Activated CD8-positive, alpha-beta memory T cell treated with anti-CD3 and anti-CD28 coated beads for 1 hour (primary cell): ENCODE results near the gene LAMA3.

Experiments
- DNase-seq, 2 donors: peaks; one replicate each; pipeline ENCODE4 v3.0.0-alpha.2; 2020; ENCODE audit warnings: low read depth in 1 of 2; ENCODE audit errors: extremely low read depth in 1 of 2

LAMA3 gene

DNA sequence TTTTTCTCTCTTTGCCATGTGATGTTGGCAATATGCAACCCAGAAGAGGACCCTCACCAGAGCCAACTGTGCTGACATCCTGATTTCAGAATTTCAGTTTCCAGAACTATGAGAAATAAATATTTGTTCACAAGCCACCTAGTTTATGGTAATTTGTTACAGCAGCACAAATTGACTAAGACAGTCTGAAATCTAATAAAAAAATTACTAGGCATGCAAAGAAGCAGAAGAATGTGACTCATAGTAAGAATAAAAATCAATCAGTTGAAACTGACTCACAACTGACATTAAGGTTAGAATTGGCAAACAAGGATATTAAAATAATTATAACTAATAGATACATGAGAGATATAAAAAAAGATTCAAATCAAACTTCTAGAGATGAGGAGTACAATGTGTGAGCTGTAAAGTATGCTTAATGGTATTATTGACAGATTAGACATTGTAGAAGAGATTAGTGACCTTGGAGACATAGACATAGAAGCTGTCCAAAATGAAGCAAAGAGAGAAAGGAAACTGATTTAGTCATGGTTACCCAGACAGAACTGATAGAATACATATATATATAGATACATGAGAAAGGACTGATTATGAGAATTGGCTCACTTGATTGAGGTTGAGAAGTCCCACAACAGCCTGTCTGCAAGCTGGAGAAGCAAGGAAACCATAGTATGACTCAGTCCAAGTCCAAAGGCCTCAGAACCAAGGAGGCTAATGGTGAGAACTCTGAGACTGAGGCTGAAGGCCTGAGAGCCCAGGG lies 297.5 kb downstream of the LAMA3 start:
- no peak for DNase-seq

DNA sequence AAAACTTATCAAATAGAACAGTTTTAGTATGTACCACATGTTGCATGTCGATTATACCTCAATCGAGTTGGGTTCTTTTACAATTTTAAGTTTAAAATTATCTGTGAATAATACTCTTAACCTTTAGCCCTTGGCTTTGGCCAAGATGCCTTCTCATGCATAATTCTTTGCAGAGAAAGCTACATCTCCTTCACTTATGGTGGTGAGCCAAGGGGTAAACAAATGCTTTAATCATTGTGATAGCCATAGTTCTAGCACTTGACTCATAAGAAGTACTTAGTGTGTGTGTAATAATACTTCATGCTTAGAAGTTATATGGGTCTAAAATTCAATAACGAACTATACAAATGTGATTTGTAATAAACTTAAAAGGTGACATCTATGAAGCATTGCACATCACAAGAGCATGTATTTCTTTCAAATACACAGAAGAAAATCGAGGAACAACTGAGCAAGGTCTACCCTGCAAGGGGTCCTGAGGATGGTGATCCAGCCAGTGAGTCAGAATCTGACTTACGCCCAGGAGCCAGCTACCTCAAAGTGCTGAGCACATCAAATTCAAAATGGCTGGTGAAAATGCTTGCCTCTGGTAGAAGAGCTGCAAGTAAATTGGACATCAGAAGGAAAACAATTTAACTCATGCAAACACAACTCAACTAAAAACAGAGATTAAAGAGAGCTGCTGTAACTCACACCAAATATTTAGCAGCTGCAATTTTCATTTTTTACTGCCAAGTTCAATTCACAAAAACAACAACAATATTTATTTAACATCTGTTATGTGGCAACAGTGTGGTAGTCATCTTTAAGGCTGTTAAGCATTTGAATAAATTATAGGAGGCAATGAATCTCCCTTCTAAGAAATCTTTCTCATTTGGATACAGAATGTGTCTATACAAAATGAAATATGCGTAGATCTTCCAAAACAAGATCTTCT lies 301.5 kb downstream of the LAMA3 start:
- no peak for DNase-seq

DNA sequence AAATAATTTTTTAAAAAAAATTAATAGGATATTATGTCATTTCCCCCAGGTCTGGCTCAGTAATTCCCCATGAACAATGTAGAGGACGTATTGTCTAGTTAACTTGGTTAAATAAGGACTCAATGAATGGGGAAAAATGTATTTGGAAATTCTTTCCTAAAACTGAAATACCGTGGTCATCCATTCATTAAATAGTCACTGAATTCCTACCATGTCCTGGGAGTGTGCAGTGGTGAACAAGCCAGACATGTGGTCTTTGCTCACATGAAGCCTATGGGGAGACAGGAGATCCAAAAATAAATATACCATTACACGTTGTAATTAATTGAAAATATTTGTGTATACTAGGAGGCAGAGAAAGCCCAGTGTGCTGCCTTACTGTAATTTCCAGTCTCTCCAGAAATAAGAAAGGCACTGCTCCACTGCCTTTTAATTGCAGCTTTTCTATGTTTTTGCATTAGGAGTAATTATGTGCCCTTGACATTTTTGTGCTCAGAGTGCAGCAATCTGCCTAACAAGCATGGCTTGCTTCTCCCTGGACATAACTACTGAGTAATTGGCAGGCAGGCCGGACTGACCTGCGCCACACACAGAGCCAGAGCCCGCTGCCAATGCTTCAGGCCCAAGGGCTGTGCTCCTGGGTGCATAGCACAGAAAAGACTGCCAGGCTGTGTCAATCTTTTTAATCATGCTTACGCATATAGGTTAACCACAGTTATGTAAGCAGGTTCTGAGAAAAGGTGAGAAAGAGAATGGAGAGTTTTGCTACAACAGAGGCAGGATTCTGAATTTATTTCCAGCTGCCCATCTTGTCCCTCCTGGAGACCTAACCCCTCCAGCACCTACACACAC lies 303.1 kb downstream of the LAMA3 start:
- no peak for DNase-seq

DNA sequence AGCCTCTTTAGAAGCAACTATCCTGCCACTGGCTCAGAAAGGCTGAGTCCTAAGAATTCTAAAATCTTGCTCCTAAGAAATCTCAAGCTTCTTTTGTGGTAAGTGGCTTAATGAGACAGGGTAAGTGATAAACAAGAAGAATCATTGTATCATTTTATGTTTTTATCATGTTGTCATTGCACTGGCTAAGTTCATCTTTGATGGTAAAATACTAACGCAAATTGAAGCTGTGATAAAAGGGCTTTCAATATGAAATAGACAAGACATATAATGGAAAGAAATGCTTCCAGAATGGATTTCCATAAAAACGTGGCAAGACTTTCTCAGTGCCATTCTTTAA lies 303.7 kb downstream of the LAMA3 start:
- DNase-seq, result no peak

DNA sequence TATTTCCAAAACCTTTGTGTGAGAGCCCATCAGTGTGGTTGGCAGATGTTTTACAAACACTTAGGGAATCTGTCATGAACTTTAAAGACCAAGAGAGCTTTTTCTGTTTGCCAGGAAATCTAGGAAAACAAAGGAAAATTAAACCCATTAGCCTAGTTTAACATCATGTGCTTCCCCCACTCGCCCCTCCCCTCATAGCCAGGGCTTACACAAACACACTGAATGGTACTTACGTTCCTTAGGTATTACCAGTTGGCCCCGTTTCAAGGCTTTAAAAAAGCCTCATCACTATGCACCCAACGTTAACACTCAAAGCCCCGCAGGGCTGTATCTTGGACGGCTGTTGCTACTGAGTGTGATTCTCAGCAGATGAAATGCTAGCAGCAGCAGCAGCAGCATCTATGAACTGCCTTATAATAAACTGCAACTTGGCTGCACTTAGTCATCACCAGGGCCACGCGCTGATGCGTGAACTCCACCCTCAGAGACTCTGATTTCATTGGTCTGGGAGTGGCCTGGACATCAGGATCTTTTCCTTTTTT lies 305.2 kb downstream of the LAMA3 start:
- DNase-seq, result no peak

DNA sequence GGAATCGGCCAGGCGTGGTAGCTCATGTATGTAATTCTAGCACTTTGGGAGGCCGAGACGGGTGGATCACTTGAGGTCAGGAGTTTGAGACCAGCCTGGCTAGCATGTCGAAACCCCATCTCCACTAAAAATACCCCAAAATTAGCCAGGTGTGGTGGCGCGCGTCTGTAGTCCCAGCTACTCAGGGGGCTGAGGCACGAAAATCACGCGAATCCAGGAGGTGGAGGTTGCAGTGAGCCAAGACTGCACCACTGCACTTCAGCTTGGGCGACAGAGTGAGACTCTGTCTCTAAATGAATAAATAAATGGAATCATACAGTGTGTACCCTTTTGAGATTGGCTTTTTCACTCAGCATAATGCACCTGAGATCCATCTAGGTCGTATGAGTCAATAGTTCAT lies 305.9 kb downstream of the LAMA3 start:
- DNase-seq, result no peak

DNA sequence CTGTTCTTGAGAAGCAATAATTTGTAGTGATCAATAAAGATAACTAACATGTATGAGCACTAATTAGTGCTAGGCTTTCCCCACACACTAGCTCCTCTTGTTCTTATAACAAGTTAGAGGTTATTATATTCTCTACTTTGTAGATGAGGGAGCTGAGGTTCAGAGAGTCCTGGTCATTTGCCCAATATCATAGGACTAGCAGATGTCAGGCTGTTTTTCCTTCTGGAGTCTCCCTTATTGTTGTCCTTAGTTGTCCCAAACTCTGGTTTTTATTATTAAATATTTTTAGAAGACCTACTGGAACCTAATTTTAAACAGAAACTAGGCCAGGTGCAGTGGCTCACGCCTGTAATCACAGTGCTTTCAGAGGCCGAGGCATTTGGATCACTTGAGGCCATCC lies 308.8 kb downstream of the LAMA3 start:
- DNase-seq, result no peak

DNA sequence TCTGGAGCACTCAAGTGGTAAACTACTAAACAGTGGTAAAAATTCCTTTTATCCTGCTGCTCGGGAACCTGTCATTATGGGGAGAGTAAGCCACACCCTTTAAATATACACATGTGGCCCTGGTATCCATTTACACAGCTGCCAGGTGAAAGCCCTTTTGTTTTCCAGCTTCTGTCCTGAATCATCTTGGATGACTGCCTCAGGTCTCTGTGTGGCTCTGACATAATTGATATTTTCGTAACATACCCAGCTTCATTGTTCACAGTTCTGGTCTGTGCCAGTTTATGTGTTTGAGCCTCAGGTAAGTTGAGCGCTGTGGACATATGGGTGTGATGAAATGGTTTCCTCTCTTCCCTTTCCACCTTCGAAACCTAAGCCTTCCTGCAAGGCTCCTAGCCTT lies 309.6 kb downstream of the LAMA3 start:
- DNase-seq, result no peak

DNA sequence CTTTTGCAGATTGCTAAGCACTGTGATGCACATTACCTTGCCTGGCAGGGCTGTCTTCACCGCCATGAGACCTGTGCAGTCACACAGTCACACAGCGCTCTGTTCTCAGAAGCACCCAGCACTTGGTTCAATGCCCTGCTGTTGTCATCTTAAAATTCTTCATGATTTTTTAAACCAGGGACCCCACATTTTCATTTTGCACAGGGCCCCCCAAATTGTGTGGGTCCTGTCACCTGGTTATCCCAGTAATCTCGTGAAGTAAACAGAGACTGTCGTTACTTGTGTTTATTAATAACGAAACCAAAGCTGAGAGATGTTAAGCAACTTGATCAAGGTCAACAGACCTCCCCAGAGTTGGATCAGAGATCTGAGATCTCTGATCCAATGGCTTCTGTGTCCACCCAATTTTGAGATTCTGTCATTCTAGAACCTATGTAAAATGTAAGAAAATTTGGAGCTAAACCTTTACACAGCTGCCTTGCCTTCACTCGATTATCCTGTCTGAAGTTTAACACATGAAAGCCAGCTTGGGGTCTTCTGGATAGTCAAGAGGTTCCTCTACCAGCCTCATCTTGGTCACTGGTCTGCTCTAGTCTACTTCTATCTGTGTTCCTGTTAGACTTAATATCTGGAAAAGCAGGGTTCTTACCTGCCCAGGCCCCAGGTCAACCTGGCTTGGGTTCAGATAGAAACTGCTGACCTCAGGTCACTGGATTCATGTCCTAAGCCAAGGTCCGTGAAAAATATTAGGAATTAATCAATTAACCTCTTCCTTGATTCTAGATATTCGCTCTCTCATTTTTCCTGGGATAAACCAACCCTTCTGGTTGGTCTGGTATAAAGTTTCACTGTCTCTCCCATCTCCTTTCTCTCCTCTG lies 311.6 kb downstream of the LAMA3 start:
- no peak for DNase-seq

DNA sequence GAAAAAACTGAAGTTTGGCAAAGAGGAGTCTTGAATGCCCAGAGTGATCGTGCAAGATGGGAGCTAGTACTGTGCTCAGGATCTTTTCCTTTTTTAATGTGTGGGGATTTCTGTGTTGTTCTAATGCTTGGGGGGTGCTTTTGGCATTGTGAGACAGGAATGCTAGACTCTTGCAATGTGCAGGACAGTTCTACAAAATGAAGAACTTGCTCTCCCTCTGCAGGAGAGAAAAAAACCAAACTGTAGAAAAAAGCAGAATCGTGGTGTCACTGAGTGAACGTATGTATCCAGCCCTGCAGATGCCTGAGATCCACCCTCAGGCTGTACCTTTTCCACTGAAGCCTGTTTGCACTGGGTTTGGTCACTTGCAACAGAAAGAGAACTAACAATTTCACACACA lies 313.2 kb downstream of the LAMA3 start:
- no peak for DNase-seq

DNA sequence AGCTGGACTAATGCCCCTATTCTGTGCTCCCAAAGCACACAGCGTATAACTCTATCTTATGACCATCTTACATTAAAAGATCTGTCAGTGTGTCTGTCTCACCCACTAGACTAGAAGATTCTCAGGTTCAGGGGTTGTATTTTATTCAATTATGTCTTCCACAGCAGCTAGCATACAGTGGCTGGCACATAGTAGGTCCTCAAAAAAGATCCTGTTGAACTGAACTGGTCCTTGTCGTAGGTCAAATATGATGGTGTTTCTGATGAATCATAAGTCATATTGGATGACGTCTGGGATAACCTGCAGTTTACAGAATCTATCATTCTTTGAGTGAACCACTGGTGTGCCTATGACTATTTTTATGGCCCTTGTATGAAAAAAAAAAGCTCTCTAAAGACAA lies 314.0 kb downstream of the LAMA3 start:
- DNase-seq, result no peak

DNA sequence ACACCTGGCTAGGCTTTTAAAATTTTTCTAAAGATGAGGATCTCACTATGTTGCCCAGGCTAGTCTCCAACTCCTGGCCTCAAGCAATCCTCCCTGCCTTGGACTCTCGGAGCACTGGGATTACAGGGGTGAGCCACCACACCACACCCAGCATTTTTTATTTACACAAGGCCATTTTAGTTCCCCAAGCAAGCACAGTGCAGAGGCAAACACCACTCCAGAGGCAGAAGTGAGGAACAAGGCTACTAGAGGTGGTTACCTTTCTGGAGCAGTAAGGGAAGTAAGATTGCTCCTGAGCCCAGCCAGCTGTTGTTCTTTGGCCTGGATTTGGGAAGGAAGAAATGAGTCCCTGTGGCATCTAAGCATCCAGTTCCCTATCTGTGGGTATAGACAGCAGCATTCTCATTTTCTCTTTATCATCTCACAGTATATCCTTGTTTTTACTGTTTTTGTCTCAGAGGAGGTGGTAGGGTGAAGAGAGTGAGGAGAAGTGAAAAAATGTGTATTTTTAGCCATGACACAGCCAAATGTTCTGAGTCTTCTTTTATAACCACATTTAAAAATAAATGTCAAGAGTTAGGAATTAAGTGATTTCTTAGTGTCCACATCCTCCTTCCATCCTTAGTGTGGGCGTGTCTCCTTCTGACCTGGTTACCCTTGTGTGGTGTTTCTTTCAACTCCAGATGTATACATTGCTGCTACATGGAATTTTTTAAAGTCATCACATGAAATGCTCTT lies 314.8 kb downstream of the LAMA3 start:
- DNase-seq, result no peak
